MG63 (cell line): ENCODE results near the gene GTF3A. TPM values are rescaled to one million over a fixed set of nuclear protein-coding genes. Genes with fewer than 3 reads are reported as not detected.
"Not testable (repeated sequence)": the region's sequence is repeated elsewhere in the genome, so short reads cannot be mapped to it uniquely, and the experiment has no call there.

Experiments
- DNase-seq: peaks from one replicate; pipeline ENCODE4 v3.0.0-alpha.2; 2020
- H3K27me3 ChIP-seq: fragments of 250-450 bp; sonication (Bioruptor Pico); 2 replicates; pipeline ENCODE4 v1.5.1; 2020; ENCODE audit warnings: mild to moderate bottlenecking, moderate library complexity
- H3K36me3 ChIP-seq: fragments of 250-450 bp; sonication (Bioruptor Pico); 2 replicates; pipeline ENCODE4 v1.5.1; 2020; ENCODE audit warnings: mild to moderate bottlenecking, moderate library complexity
- H3K4me3 ChIP-seq: fragments of 250-450 bp; sonication (Bioruptor Pico); 2 replicates; pipeline ENCODE4 v1.5.1; 2020; ENCODE audit warnings: mild to moderate bottlenecking, moderate library complexity
- H3K9me3 ChIP-seq: fragments of 250-450 bp; sonication (Bioruptor Pico); 2 replicates; pipeline ENCODE4 v1.5.1; 2020; ENCODE audit warnings: mild to moderate bottlenecking, moderate library complexity
- total RNA-seq: library from RNA; depleted of rRNA; stranded (reverse); fragments of >200 nt; shearing (Covaris generic); gene quantifications from 2 replicates; pipeline ENCODE4 v1.2.3, GENCODE V29; 2014; ENCODE audit warnings: low replicate concordance

GTF3A gene
- total RNA-seq, 1 experiment from 2014 or later: 310 TPM

- H3K4me3 ChIP-seq, H3K27me3 ChIP-seq, H3K36me3 ChIP-seq, DNase-seq, H3K9me3 ChIP-seq: not testable (repeated sequence)
Measured at GRCh38 chr13:27400405-27400804, 24.0 kb upstream of the GTF3A start.

- Histone ChIP-seq H3K4me3 (no peak overlapping the region), H3K27me3 (no peaks in the 10 kb centered on the region), H3K36me3 (no peaks in the 10 kb centered on the region), H3K9me3 (peaks cover 3% of the 10 kb centered on the region; the same call in 1 of the 2 replicates)
- DNase-seq: peak; percentile 87
Measured at GRCh38 chr13:27401210-27401609, 23.2 kb upstream of the GTF3A start.

GRCh38 chr13:27403203-27403678 lies 21.2 kb upstream of the GTF3A start:
- Histone ChIP-seq H3K27me3 (no peaks in the 10 kb centered on the region), H3K36me3 (no peaks in the 10 kb centered on the region), H3K9me3 (peaks cover 3% of the 10 kb centered on the region; the same call in 1 of the 2 replicates), H3K4me3 (no peak overlapping the region)
- DNase-seq: peak; percentile 82

GRCh38 chr13:27403727-27404385 lies 20.6 kb upstream of the GTF3A start:
- DNase-seq: no peak
- H3K36me3 ChIP-seq: no peaks in the 10 kb centered on the region
- no peak overlapping the region for H3K4me3 ChIP-seq
- no peaks in the 10 kb centered on the region for H3K27me3 ChIP-seq
- peaks cover 3% of the 10 kb centered on the region; the same call in 1 of the 2 replicates for H3K9me3 ChIP-seq

GRCh38 chr13:27404680-27405079 lies 19.7 kb upstream of the GTF3A start:
- no peak overlapping the region for H3K4me3 ChIP-seq
- peaks cover 3% of the 10 kb centered on the region; the same call in 1 of the 2 replicates for H3K9me3 ChIP-seq

GRCh38 chr13:27405546-27406134 lies 18.8 kb upstream of the GTF3A start:
- H3K27me3 ChIP-seq: no peaks in the 10 kb centered on the region; the same call in 1 of the 2 replicates
- H3K9me3 ChIP-seq: no peaks in the 10 kb centered on the region
- H3K4me3 ChIP-seq: no peak overlapping the region
- H3K36me3 ChIP-seq: no peaks in the 10 kb centered on the region
- DNase-seq: no peak

More at GRCh38 chr13:27404680-27405079, 19.7 kb upstream of the GTF3A start:
- Histone ChIP-seq H3K27me3 (no peaks in the 10 kb centered on the region), H3K36me3 (no peaks in the 10 kb centered on the region)
- DNase-seq: no peak

- Histone ChIP-seq H3K4me3 (no peak overlapping the region), H3K27me3 (no peaks in the 10 kb centered on the region; the same call in 1 of the 2 replicates), H3K9me3 (no peaks in the 10 kb centered on the region), H3K36me3 (no peaks in the 10 kb centered on the region)
- no peak for DNase-seq
Measured at GRCh38 chr13:27406178-27406939, 18.1 kb upstream of the GTF3A start.

GRCh38 chr13:27408074-27408473 lies 16.3 kb upstream of the GTF3A start:
- Histone ChIP-seq H3K4me3 (no peak overlapping the region), H3K36me3 (no peaks in the 10 kb centered on the region), H3K9me3 (no peaks in the 10 kb centered on the region), H3K27me3 (no peaks in the 10 kb centered on the region; the same call in 1 of the 2 replicates)
- DNase-seq: no peak

- Histone ChIP-seq H3K36me3 (no peaks in the 10 kb centered on the region), H3K27me3 (no peaks in the 10 kb centered on the region; the same call in 1 of the 2 replicates), H3K4me3 (no peak overlapping the region), H3K9me3 (no peaks in the 10 kb centered on the region)
- DNase-seq: no peak
Measured at GRCh38 chr13:27409013-27409412, 15.4 kb upstream of the GTF3A start.

- Histone ChIP-seq H3K4me3 (no peak overlapping the region), H3K9me3 (no peaks in the 10 kb centered on the region), H3K36me3 (no peaks in the 10 kb centered on the region), H3K27me3 (peaks cover 4% of the 10 kb centered on the region; the same call in 1 of the 2 replicates)
- DNase-seq: no peak
Measured at GRCh38 chr13:27411341-27411740, 13.1 kb upstream of the GTF3A start.

- no peaks in the 10 kb centered on the region for H3K36me3 ChIP-seq
- peaks cover 4% of the 10 kb centered on the region; the same call in 1 of the 2 replicates for H3K27me3 ChIP-seq
Measured at GRCh38 chr13:27415116-27415515, 9.3 kb upstream of the GTF3A start.

GRCh38 chr13:27419328-27419727 lies 5.1 kb upstream of the GTF3A start:
- Histone ChIP-seq H3K36me3 (no peaks in the 10 kb centered on the region), H3K9me3 (no peaks in the 10 kb centered on the region), H3K27me3 (peaks cover 4% of the 10 kb centered on the region; the same call in 1 of the 2 replicates), H3K4me3 (no peak overlapping the region)
- DNase-seq: no peak

More at GRCh38 chr13:27415116-27415515, 9.3 kb upstream of the GTF3A start:
- no peak for DNase-seq
- Histone ChIP-seq H3K9me3 (no peaks in the 10 kb centered on the region), H3K4me3 (no peak overlapping the region)

- no peak overlapping the region for H3K4me3 ChIP-seq
- no peaks in the 10 kb centered on the region for H3K9me3 ChIP-seq
- H3K27me3 ChIP-seq: no peaks in the 10 kb centered on the region
- H3K36me3 ChIP-seq: no peaks in the 10 kb centered on the region; the same call in 1 of the 2 replicates
- DNase-seq: no peak
Measured at GRCh38 chr13:27421101-27421871, 3.1 kb upstream of the GTF3A start.

GRCh38 chr13:27423333-27423732 lies 1.1 kb upstream of the GTF3A start:
- DNase-seq: no peak
- Histone ChIP-seq H3K36me3 (peaks cover 20% of the 10 kb centered on the region), H3K4me3 (no peak overlapping the region), H3K9me3 (no peaks in the 10 kb centered on the region), H3K27me3 (no peaks in the 10 kb centered on the region)

GRCh38 chr13:27425158-27425917 lies 919 bp downstream of the GTF3A start:
- peak; percentile 18 for DNase-seq
- Histone ChIP-seq H3K4me3 (peak overlapping the region; percentile 87), H3K36me3 (peaks cover 37% of the 10 kb centered on the region), H3K27me3 (no peaks in the 10 kb centered on the region), H3K9me3 (no peaks in the 10 kb centered on the region)
